Measurements from ENCODE around the gene SGTB.

GRCh38 chr5:65702036-65702435, 19.9 kb downstream of the SGTB start:
- no peak for TF ChIP-seq POLR2AphosphoS5 (IDR thresholded peaks at IDR 0.05; ENCODE audit: borderline replicate concordance, low read depth, low read length)
- no peak for TF ChIP-seq EZH2 (IDR thresholded peaks at IDR 0.05)
- TF ChIP-seq FOXP2 (optimal IDR thresholded peaks at IDR 0.05; ENCODE audit: control extremely low read depth, extremely low read length, insufficient read depth): no peak
